Keratinocyte (primary cell): ENCODE measurements around the gene TC2N.

Experiments used
- EZH2 ChIP-seq: IDR thresholded peaks from one replicate; pipeline ENCODE4 v1.6.1; 2012; ENCODE audit warnings: inconsistent platforms, mild to moderate bottlenecking, low read length, moderate library complexity
- TF ChIP-seq, protein P1 (sequence below), 3 experiments: IDR thresholded peaks in 1 of 3; conservative IDR thresholded peaks in 1 of 3; optimal IDR thresholded peaks in 1 of 3; 2 replicates in 2 of 3; 3 replicates in 1 of 3; pipeline versions ENCODE3 to v1.5.1; 2011; ENCODE audit warnings: low read length in 3 of 3, mild to moderate bottlenecking in 3 of 3, moderate library complexity in 2 of 3, control low read depth in 1 of 3, inconsistent platforms in 1 of 3; ENCODE audit not compliant: insufficient read depth in 2 of 3; ENCODE audit errors: extremely low read depth in 1 of 3

DNA sequence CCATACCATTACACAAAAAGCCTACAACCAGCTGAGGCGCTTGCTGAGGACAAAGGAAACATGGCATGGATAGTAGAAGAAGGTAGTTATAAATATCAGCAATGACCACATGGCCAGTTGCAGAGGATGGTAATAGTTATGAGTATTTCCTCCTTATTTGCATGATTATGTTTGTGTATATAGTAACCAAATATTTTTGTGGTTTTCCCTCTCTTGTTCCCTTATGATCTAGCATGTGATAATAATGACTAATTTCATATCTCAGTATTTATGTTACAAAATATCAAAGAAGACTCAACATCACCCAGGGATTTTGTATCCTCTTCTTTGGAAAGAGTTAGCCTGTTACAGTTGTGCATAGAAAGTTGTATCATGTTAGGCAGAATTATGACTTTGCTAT lies 122.0 kb downstream of the TC2N start:
- TF ChIP-seq EZH2, result no peak
- TF ChIP-seq, protein P1, sequence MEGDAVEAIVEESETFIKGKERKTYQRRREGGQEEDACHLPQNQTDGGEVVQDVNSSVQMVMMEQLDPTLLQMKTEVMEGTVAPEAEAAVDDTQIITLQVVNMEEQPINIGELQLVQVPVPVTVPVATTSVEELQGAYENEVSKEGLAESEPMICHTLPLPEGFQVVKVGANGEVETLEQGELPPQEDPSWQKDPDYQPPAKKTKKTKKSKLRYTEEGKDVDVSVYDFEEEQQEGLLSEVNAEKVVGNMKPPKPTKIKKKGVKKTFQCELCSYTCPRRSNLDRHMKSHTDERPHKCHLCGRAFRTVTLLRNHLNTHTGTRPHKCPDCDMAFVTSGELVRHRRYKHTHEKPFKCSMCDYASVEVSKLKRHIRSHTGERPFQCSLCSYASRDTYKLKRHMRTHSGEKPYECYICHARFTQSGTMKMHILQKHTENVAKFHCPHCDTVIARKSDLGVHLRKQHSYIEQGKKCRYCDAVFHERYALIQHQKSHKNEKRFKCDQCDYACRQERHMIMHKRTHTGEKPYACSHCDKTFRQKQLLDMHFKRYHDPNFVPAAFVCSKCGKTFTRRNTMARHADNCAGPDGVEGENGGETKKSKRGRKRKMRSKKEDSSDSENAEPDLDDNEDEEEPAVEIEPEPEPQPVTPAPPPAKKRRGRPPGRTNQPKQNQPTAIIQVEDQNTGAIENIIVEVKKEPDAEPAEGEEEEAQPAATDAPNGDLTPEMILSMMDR (optimal IDR thresholded peaks at IDR 0.05 in 1 of 3, IDR thresholded peaks at IDR 0.05 in 1 of 3, conservative IDR thresholded peaks at IDR 0.05 in 1 of 3; ENCODE audit: extremely low read depth in 1 of 3, insufficient read depth in 2 of 3, low read length in 3 of 3), result no peak
